ENCODE data around the gene DUOX1. TPM values are rescaled to one million over a fixed set of nuclear protein-coding genes. Genes with fewer than 3 reads are reported as not detected.

Gene DUOX1
- total RNA-seq, 1 donor from 2014 or later, result 0.12 TPM

- DNase-seq (ENCODE audit: low read depth), result no peak
- no peak overlapping the region for H3K4me3 ChIP-seq (ENCODE audit: low read depth, low read length)
- TF ChIP-seq, protein P1, sequence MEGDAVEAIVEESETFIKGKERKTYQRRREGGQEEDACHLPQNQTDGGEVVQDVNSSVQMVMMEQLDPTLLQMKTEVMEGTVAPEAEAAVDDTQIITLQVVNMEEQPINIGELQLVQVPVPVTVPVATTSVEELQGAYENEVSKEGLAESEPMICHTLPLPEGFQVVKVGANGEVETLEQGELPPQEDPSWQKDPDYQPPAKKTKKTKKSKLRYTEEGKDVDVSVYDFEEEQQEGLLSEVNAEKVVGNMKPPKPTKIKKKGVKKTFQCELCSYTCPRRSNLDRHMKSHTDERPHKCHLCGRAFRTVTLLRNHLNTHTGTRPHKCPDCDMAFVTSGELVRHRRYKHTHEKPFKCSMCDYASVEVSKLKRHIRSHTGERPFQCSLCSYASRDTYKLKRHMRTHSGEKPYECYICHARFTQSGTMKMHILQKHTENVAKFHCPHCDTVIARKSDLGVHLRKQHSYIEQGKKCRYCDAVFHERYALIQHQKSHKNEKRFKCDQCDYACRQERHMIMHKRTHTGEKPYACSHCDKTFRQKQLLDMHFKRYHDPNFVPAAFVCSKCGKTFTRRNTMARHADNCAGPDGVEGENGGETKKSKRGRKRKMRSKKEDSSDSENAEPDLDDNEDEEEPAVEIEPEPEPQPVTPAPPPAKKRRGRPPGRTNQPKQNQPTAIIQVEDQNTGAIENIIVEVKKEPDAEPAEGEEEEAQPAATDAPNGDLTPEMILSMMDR (conservative IDR thresholded peaks at IDR 0.05; ENCODE audit: low read depth, low read length), result no peak
These were observed 40.0 kb upstream of the DUOX1 start for GRCh38 chr15:45089712-45090373.

- H3K4me3 ChIP-seq (ENCODE audit: low read depth, low read length), result no peak overlapping the region
- DNase-seq (ENCODE audit: low read depth), result no peak
- TF ChIP-seq, protein P1 (conservative IDR thresholded peaks at IDR 0.05; ENCODE audit: low read depth, low read length), result no peak
These were observed 38.6 kb upstream of the DUOX1 start for GRCh38 chr15:45091161-45091560.

- TF ChIP-seq, protein P1 (conservative IDR thresholded peaks at IDR 0.05; ENCODE audit: low read depth, low read length), result no peak
- H3K4me3 ChIP-seq (ENCODE audit: low read depth, low read length), result no peak overlapping the region
- DNase-seq (ENCODE audit: low read depth), result no peak
These were observed 38.2 kb upstream of the DUOX1 start for GRCh38 chr15:45091576-45091975.

DNA sequence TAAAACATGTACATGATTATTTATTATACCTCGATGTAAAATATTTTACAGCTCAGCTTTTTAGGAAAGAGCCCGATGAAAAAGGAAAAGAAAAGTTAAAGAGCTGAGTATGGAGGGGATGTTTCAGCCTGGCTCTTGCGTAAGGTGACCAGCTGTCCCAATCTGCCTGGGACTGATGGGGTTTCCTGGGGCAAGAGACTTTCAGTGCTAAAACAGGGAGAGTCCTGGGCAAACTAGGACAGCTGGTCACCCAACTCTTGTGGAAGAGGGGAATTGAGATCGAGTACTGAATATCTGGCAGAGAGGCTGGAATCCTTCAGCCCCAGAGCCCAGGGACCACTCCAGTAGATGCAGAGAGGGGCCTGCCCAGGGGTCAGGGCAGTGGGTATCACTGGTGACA lies 36.8 kb upstream of the DUOX1 start:
- TF ChIP-seq, protein P1 (conservative IDR thresholded peaks at IDR 0.05; ENCODE audit: low read depth, low read length), result no peak
- H3K4me3 ChIP-seq (ENCODE audit: low read depth, low read length), result no peak overlapping the region
- no peak for DNase-seq (ENCODE audit: low read depth)

DNA sequence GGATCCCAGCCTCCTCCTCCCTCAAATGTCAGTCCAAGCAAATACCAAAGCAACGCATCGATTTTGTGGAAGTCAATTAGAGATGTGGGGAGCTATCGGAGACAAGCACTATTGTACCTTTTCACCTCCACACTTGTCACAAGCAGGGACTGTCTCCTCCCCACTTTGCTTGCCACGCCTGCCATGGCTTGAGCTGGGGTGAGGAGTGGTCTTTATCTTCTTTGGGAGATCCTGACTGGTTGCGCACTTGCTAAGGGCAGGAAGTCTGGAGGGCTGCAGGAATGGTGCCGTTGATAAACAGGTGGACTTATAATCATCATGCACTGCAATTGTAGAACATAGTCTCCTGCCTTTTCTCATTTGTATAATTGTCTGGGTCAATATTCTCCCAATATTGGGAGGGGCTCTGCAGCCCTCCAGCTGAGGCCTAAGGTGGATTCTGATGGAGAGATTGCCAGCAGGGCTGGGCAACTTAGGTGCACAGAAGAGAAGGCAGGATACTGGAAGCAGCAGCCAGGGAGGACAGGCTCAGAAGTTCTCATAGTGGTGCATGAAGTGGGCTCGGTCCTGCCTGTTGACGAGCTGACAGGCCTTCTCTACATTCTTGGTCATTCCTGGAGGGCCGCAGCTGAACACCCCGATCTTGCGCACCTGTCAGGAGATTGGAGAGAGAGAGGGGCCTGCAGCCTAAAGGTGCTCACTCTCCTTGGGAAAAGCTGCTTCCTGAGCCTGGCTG lies 36.0 kb upstream of the DUOX1 start:
- H3K4me3 ChIP-seq (ENCODE audit: low read depth, low read length), result no peak overlapping the region
- DNase-seq (ENCODE audit: low read depth), result no peak
- TF ChIP-seq, protein P1 (conservative IDR thresholded peaks at IDR 0.05; ENCODE audit: low read depth, low read length), result no peak

DNA sequence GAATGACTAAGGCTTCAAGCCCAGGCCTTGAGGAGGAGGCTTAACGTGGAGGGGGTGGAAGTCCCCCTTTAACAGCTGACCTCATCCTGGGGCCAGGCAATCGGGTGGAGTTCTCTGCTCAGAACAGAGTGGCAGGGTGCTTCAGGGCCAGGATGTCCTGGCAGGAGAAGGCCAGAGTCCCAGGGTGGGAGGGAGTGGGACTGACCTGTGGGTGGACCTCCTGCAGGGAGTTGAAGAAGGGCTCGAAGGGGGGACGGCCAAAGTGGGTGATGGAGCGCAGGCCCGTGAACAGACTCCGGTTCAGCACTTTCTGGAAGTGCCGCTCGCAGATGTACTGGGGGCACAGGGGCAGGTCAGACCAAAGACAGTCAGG lies 35.5 kb upstream of the DUOX1 start:
- no peak for DNase-seq (ENCODE audit: low read depth)
- H3K4me3 ChIP-seq (ENCODE audit: low read depth, low read length), result no peak overlapping the region
- TF ChIP-seq, protein P1 (conservative IDR thresholded peaks at IDR 0.05; ENCODE audit: low read depth, low read length), result no peak

GRCh38 chr15:45095661-45096060 lies 34.1 kb upstream of the DUOX1 start:
- TF ChIP-seq, protein P1 (conservative IDR thresholded peaks at IDR 0.05; ENCODE audit: low read depth, low read length), result no peak
- no peak overlapping the region for H3K4me3 ChIP-seq (ENCODE audit: low read depth, low read length)
- no peak for DNase-seq (ENCODE audit: low read depth)

Data from epithelial cell of proximal tubule (primary cell).